Thoracic aorta (tissue), 2 donors: ENCODE measurements around the gene ARMC2. TPM values are rescaled to one million over a fixed set of nuclear protein-coding genes. Genes with fewer than 3 reads are reported as not detected.

ENCODE experiments used
- ATAC-seq: fragments of 150-250 bp; one replicate; pipeline ENCODE4 v1.8.0; 2017; ENCODE audit warnings: low read depth; ENCODE audit not compliant: insufficient number of reproducible peaks, low FRiP score
- DNase-seq: peaks from one replicate; pipeline ENCODE4 v3.0.0-alpha.2; 2020; ENCODE audit warnings: low spot score
- H3K27ac ChIP-seq, 2 donors: fragments of 200-600 bp; sonication (generic); 1 replicate in 1 of 2; 2 replicates in 1 of 2; pipeline ENCODE4 v1.5.1; 2016; ENCODE audit warnings: mild to moderate bottlenecking in 2 of 2, moderate library complexity in 2 of 2
- H3K27me3 ChIP-seq: fragments of 200-600 bp; sonication (generic); replicated peaks from 2 replicates; pipeline ENCODE4 v1.6.0; 2016; ENCODE audit warnings: mild to moderate bottlenecking; ENCODE audit not compliant: insufficient read depth
- H3K36me3 ChIP-seq: fragments of 200-600 bp; sonication (generic); one replicate; pipeline ENCODE4 v1.5.1; 2016
- H3K4me1 ChIP-seq, 2 donors: fragments of 200-600 bp; sonication (generic); 1 replicate in 1 of 2; 2 replicates in 1 of 2; pipeline versions ENCODE4 v1.5.1 to v1.6.0; 2016; ENCODE audit warnings: low read depth in 2 of 2, mild to moderate bottlenecking in 1 of 2; ENCODE audit not compliant: control insufficient read depth in 1 of 2
- H3K4me3 ChIP-seq: fragments of 200-600 bp; sonication (generic); 2 replicates; pipeline ENCODE4 v1.5.1; 2016; ENCODE audit warnings: mild to moderate bottlenecking
- H3K9me3 ChIP-seq: fragments of 200-600 bp; sonication (generic); 2 replicates; pipeline ENCODE4 v1.5.1; 2016
- CTCF ChIP-seq: fragments of 200-600 bp; sonication (generic); IDR thresholded peaks from one replicate; pipeline ENCODE4 v1.5.1; 2019; ENCODE audit warnings: antibody characterized with exemption
- total RNA-seq, 2 donors: library from RNA; depleted of rRNA; stranded (reverse); fragments of >200 nt; gene quantifications; one replicate each; pipeline versions ENCODE4 v1.1.0 to v1.2.3, GENCODE V29; 2016

Gene ARMC2
- total RNA-seq, 2 donors from 2014 or later, result 11.5 to 22.5 TPM

- no peak for ATAC-seq
- DNase-seq, result no peak
- Histone ChIP-seq H3K4me1 (peaks cover 25 to 28% of the 10 kb centered on the region in 2 donors), H3K4me3 (peak overlapping the region; percentile 54), H3K27ac (no peak overlapping the region), H3K27me3 (no peaks in the 10 kb centered on the region), H3K36me3 (peaks cover 19% of the 10 kb centered on the region), H3K9me3 (no peaks in the 10 kb centered on the region)
- no peak for TF ChIP-seq CTCF
These were observed 153.2 kb downstream of the ARMC2 start for GRCh38 chr6:109001291-109001894.

- H3K27ac ChIP-seq, result peak overlapping the region; percentile 60 to 66
- ATAC-seq (peak; percentile 54), DNase-seq (no peak)
- no peaks in the 10 kb centered on the region for H3K27me3 ChIP-seq
- H3K4me1 ChIP-seq, result peaks cover 25 to 33% of the 10 kb centered on the region in 2 donors
- no peaks in the 10 kb centered on the region for H3K9me3 ChIP-seq
- TF ChIP-seq CTCF, result no peak
- peaks cover 19% of the 10 kb centered on the region for H3K36me3 ChIP-seq
- H3K4me3 ChIP-seq, result peak overlapping the region; percentile 54
These were observed 154.0 kb downstream of the ARMC2 start for GRCh38 chr6:109002051-109002697.

- Histone ChIP-seq H3K4me3 (peak overlapping the region; percentile 54), H3K36me3 (peaks cover 19% of the 10 kb centered on the region), H3K9me3 (no peaks in the 10 kb centered on the region), H3K27me3 (no peaks in the 10 kb centered on the region), H3K4me1 (peaks cover 29 to 40% of the 10 kb centered on the region in 2 donors), H3K27ac (peak overlapping the region in 1 of 2 donors; percentile 66)
- DNase-seq (no peak), ATAC-seq (no peak)
- TF ChIP-seq CTCF, result no peak
These were observed 154.7 kb downstream of the ARMC2 start for GRCh38 chr6:109002882-109003281.

- DNase-seq, result no peak
- Histone ChIP-seq H3K4me3 (peak overlapping the region; percentile 93), H3K27me3 (no peaks in the 10 kb centered on the region), H3K36me3 (no peaks in the 10 kb centered on the region), H3K9me3 (no peaks in the 10 kb centered on the region), H3K27ac (no peak overlapping the region), H3K4me1 (peaks cover 30 to 34% of the 10 kb centered on the region in 2 donors)
- ATAC-seq, result no peak
- no peak for TF ChIP-seq CTCF
These were observed 158.6 kb downstream of the ARMC2 start for GRCh38 chr6:109006818-109007217.

GRCh38 chr6:109007521-109007920 is 159.3 kb downstream of the ARMC2 start:
- Histone ChIP-seq H3K9me3 (no peaks in the 10 kb centered on the region), H3K27ac (no peak overlapping the region), H3K4me1 (peaks cover 24 to 28% of the 10 kb centered on the region in 2 donors), H3K4me3 (peak overlapping the region; percentile 93), H3K36me3 (no peaks in the 10 kb centered on the region), H3K27me3 (no peaks in the 10 kb centered on the region)
- ATAC-seq, result no peak
- no peak for TF ChIP-seq CTCF
- no peak for DNase-seq
